HEK293 (cell line): Measurements from ENCODE around the gene SLC7A1.

Experiments used
- CTCF ChIA-PET: fragments of 350-600 bp; formaldehyde crosslinking; extraction: SDS; loops from one replicate; lab custom pipeline; 2021; ENCODE audit warnings: antibody characterized with exemption; lab: Yijun Ruan, JAX
- POLR2A ChIA-PET: fragments of 300-600 bp; formaldehyde crosslinking; extraction: SDS; loops from one replicate; lab custom pipeline; 2020; ENCODE audit warnings: antibody characterized with exemption, inconsistent platforms; lab: Yijun Ruan, JAX
- H3K27ac ChIP-seq: fragments of 200-500 bp; sonication (Bioruptor generic); 2 replicates; pipeline ENCODE4 v1.5.1; 2014; ENCODE audit warnings: low read depth, low read length, control low read depth, inconsistent platforms; ENCODE audit errors: extremely low read depth
- H3K36me3 ChIP-seq, 2 experiments: fragments of 200-500 bp in 1 of 2; sonication (Bioruptor generic) in 1 of 2; 1 replicate in 1 of 2; 2 replicates in 1 of 2; pipeline ENCODE4 v1.5.1; 2014 to 2017; ENCODE audit warnings: inconsistent platforms in 2 of 2, low read length in 2 of 2; ENCODE audit not compliant: control insufficient read depth in 2 of 2, insufficient read depth in 1 of 2
- H3K4me1 ChIP-seq: fragments of 200-500 bp; sonication (Bioruptor generic); 2 replicates; pipeline ENCODE4 v1.5.1; 2014; ENCODE audit warnings: mild to moderate bottlenecking, low read length, inconsistent platforms; ENCODE audit not compliant: control insufficient read depth, insufficient read depth
- H3K4me3 ChIP-seq: 2 replicates; pipeline ENCODE4 v1.5.1; 2011; ENCODE audit warnings: low read depth, mild to moderate bottlenecking, control low read depth, low read length, moderate library complexity
- H3K9me3 ChIP-seq: fragments of 200-500 bp; sonication (Bioruptor generic); 2 replicates; pipeline ENCODE4 v1.5.1; 2014; ENCODE audit warnings: low read depth, low read length, inconsistent platforms; ENCODE audit not compliant: control insufficient read depth, insufficient read depth
- ATF2 ChIP-seq: fragments of 450-650 bp; formaldehyde crosslinking; IDR thresholded peaks from 2 replicates; pipeline ENCODE4 v1.5.1; 2016; ENCODE audit warnings: missing biosample characterization, missing genetic modification characterization, low read depth
- BCL11B ChIP-seq: fragments of 450-650 bp; formaldehyde crosslinking; IDR thresholded peaks from 2 replicates; pipeline ENCODE4 v1.5.1; 2016; ENCODE audit warnings: low read depth, missing biosample characterization, missing genetic modification characterization
- ELK4 ChIP-seq: IDR thresholded peaks from 2 replicates; pipeline ENCODE4 v1.6.1; 2011; ENCODE audit warnings: mild to moderate bottlenecking, low read depth, low read length, borderline replicate concordance
- FEZF1 ChIP-seq: fragments of 450-650 bp; formaldehyde crosslinking; IDR thresholded peaks from 2 replicates; pipeline ENCODE4 v1.5.1; 2016; ENCODE audit warnings: missing biosample characterization, missing genetic modification characterization
- GLI2 ChIP-seq: fragments of 450-650 bp; formaldehyde crosslinking; IDR thresholded peaks from 2 replicates; pipeline ENCODE4; 2017; ENCODE audit warnings: missing biosample characterization, missing genetic modification characterization, low read depth, borderline replicate concordance
- KLF10 ChIP-seq: fragments of 450-650 bp; IDR thresholded peaks from 2 replicates; pipeline ENCODE4 v1.5.1; 2018; ENCODE audit warnings: missing biosample characterization, mild to moderate bottlenecking, missing genetic modification characterization
- MZF1 ChIP-seq: fragments of 450-650 bp; formaldehyde crosslinking; IDR thresholded peaks from 2 replicates; pipeline ENCODE4 v1.5.1; 2017; ENCODE audit warnings: missing biosample characterization, missing genetic modification characterization, borderline replicate concordance
- PRDM4 ChIP-seq: fragments of 450-650 bp; formaldehyde crosslinking; IDR thresholded peaks from 2 replicates; pipeline ENCODE4 v1.5.1; 2017; ENCODE audit warnings: missing biosample characterization, missing genetic modification characterization
- SALL2 ChIP-seq: fragments of 450-650 bp; formaldehyde crosslinking; IDR thresholded peaks from 2 replicates; pipeline ENCODE4 v1.5.0; 2017; ENCODE audit warnings: missing biosample characterization, mild to moderate bottlenecking, missing genetic modification characterization, borderline replicate concordance
- SCRT2 ChIP-seq: fragments of 450-650 bp; formaldehyde crosslinking; IDR thresholded peaks from 2 replicates; pipeline ENCODE4 v1.5.1; 2016; ENCODE audit warnings: missing biosample characterization, missing genetic modification characterization
- SP2 ChIP-seq: fragments of 450-650 bp; formaldehyde crosslinking; IDR thresholded peaks from 2 replicates; pipeline ENCODE4 v1.5.1; 2016; ENCODE audit warnings: missing biosample characterization, missing genetic modification characterization
- ZBTB20 ChIP-seq: fragments of 450-650 bp; formaldehyde crosslinking; IDR thresholded peaks from 2 replicates; pipeline ENCODE4 v1.5.1; 2016; ENCODE audit warnings: missing biosample characterization, missing genetic modification characterization
- ZBTB49 ChIP-seq: fragments of 450-650 bp; formaldehyde crosslinking; IDR thresholded peaks from 2 replicates; pipeline ENCODE4 v1.5.1; 2016; ENCODE audit warnings: missing biosample characterization, missing genetic modification characterization, low read depth
- ZFHX2 ChIP-seq: fragments of 450-650 bp; formaldehyde crosslinking; conservative IDR thresholded peaks from 2 replicates; pipeline ENCODE4 v1.5.1; 2016; ENCODE audit warnings: missing biosample characterization, missing genetic modification characterization
- ZFP3 ChIP-seq: fragments of 450-650 bp; formaldehyde crosslinking; IDR thresholded peaks from 2 replicates; pipeline ENCODE4 v1.5.1; 2016; ENCODE audit warnings: low read depth, missing biosample characterization, missing genetic modification characterization
- ZNF184 ChIP-seq: fragments of 450-650 bp; IDR thresholded peaks from 2 replicates; pipeline ENCODE4 v1.5.1; 2018; ENCODE audit warnings: missing biosample characterization, mild to moderate bottlenecking, missing genetic modification characterization
- ZNF19 ChIP-seq: fragments of 450-650 bp; formaldehyde crosslinking; IDR thresholded peaks from 2 replicates; pipeline ENCODE4; 2016; ENCODE audit warnings: missing biosample characterization, missing genetic modification characterization, low read depth
- ZNF211 ChIP-seq: fragments of 450-650 bp; formaldehyde crosslinking; IDR thresholded peaks from 2 replicates; pipeline ENCODE4 v1.5.1; 2016; ENCODE audit warnings: low read depth, missing biosample characterization, missing genetic modification characterization
- ZNF341 ChIP-seq: fragments of 450-650 bp; formaldehyde crosslinking; IDR thresholded peaks from 2 replicates; pipeline ENCODE4; 2016; ENCODE audit warnings: low read depth, missing biosample characterization, missing genetic modification characterization
- ZNF354C ChIP-seq: fragments of 450-650 bp; formaldehyde crosslinking; IDR thresholded peaks from 2 replicates; pipeline ENCODE4 v1.5.1; 2016; ENCODE audit warnings: missing biosample characterization, missing genetic modification characterization, low read depth, borderline replicate concordance
- ZNF423 ChIP-seq: fragments of 450-650 bp; formaldehyde crosslinking; IDR thresholded peaks from 2 replicates; pipeline ENCODE4 v1.5.1; 2016; ENCODE audit warnings: missing biosample characterization, missing genetic modification characterization
- ZNF510 ChIP-seq: fragments of 450-650 bp; formaldehyde crosslinking; IDR thresholded peaks from 2 replicates; pipeline ENCODE4 v1.5.1; 2018; ENCODE audit warnings: mild to moderate bottlenecking, missing genetic modification characterization, missing biosample characterization; ENCODE audit not compliant: insufficient replicate concordance
- ZNF513 ChIP-seq: fragments of 450-650 bp; IDR thresholded peaks from 2 replicates; pipeline ENCODE4 v1.5.1; 2018; ENCODE audit warnings: missing biosample characterization, missing genetic modification characterization
- ZNF555 ChIP-seq: fragments of 450-650 bp; formaldehyde crosslinking; conservative IDR thresholded peaks from 2 replicates; pipeline ENCODE4 v1.5.1; 2017; ENCODE audit warnings: missing biosample characterization, mild to moderate bottlenecking, missing genetic modification characterization, inconsistent platforms
- ZNF629 ChIP-seq: fragments of 450-650 bp; formaldehyde crosslinking; IDR thresholded peaks from 2 replicates; pipeline ENCODE4 v1.5.1; 2017; ENCODE audit warnings: missing biosample characterization, missing genetic modification characterization
- ZSCAN23 ChIP-seq: fragments of 450-650 bp; formaldehyde crosslinking; IDR thresholded peaks from 2 replicates; pipeline ENCODE4 v1.5.1; 2016; ENCODE audit warnings: missing biosample characterization, missing genetic modification characterization

The SLC7A1 gene

GRCh38 chr13:29501674-29502073 is 93.8 kb downstream of the SLC7A1 start (continued):
- no peak for TF ChIP-seq ZBTB49 (tag by site-specific recombination)
- no peak for TF ChIP-seq ZNF184 (tag by site-specific recombination)
- no peak for TF ChIP-seq ZNF629 (tag by site-specific recombination)
- TF ChIP-seq GLI2 (tag by site-specific recombination): no peak
- no peak for TF ChIP-seq ZNF513
- TF ChIP-seq ZNF341 (tag by site-specific recombination): no peak
- no peak for TF ChIP-seq SCRT2 (tag by site-specific recombination)
- TF ChIP-seq ZNF211: no peak
- TF ChIP-seq KLF10 (tag by site-specific recombination): no peak

GRCh38 chr13:29500386-29500785 is 95.1 kb downstream of the SLC7A1 start:
- CTCF ChIA-PET: no interaction called here
- H3K4me1 ChIP-seq: no peaks in the 10 kb centered on the region; the same call in 1 of the 2 replicates
- H3K36me3 ChIP-seq: no peaks in the 10 kb centered on the region
- TF ChIP-seq ZBTB20 (tag by site-specific recombination) (no peak), ZNF555 (tag by site-specific recombination) (no peak), ZSCAN23 (tag by site-specific recombination) (no peak), ATF2 (tag by site-specific recombination) (no peak), ZNF423 (tag by site-specific recombination) (no peak), SP2 (tag by site-specific recombination) (no peak), MZF1 (tag by site-specific recombination) (no peak), ZNF19 (tag by site-specific recombination) (no peak), ZNF354C (tag by site-specific recombination) (no peak), PRDM4 (tag by site-specific recombination) (no peak), BCL11B (no peak), FEZF1 (tag by site-specific recombination) (no peak), ZNF510 (tag by site-specific recombination) (no peak), SALL2 (tag by site-specific recombination) (no peak), ELK4 (no peak), ZFHX2 (no peak), SCRT2 (tag by site-specific recombination) (no peak), ZFP3 (no peak)
- POLR2A ChIA-PET: no interaction called here
- H3K4me3 ChIP-seq: no peak overlapping the region
- H3K27ac ChIP-seq: no peak overlapping the region
- no peaks in the 10 kb centered on the region for H3K9me3 ChIP-seq
